A673 (cell line): Measurements from ENCODE around the gene TTC22. TPM values are rescaled to one million over a fixed set of nuclear protein-coding genes. Genes with fewer than 3 reads are reported as not detected.

Source experiments
- BruUV-seq: library from RNA; stranded (reverse); fragments of 400-500 nt; replicated peaks from 2 replicates; lab custom pipeline; 2021; lab: Mats Ljungman, UMichigan
- CTCF ChIA-PET: fragments of 300-600 bp; sonication (Branson Sonifier 250); formaldehyde crosslinking; loops from one replicate; lab custom pipeline; 2022; ENCODE audit warnings: antibody characterized with exemption; lab: Charles Lee
- POLR2A ChIA-PET: fragments of 300-600 bp; sonication (Branson Sonifier 250); formaldehyde crosslinking; loops from one replicate; lab custom pipeline; 2022; ENCODE audit warnings: antibody characterized with exemption; ENCODE audit not compliant: low non-redundant PET; lab: Charles Lee
- DNase-seq: peaks from one replicate; pipeline ENCODE4 v3.0.0-alpha.2; 2015; ENCODE audit warnings: low spot score
- H3K27ac ChIP-seq: fragments of 200-600 bp; sonication (generic); 2 replicates; pipeline ENCODE4 v1.5.1; 2016; ENCODE audit warnings: mixed run types, low read depth, mild to moderate bottlenecking, mixed read lengths, antibody characterized with exemption, low read length; ENCODE audit not compliant: poor library complexity, severe bottlenecking
- H3K27me3 ChIP-seq: fragments of 200-600 bp; sonication (generic); replicated peaks from 2 replicates; pipeline ENCODE4 v1.6.1; 2017; ENCODE audit warnings: mixed run types, low read depth, mild to moderate bottlenecking, mixed read lengths, antibody characterized with exemption, low read length; ENCODE audit not compliant: insufficient read depth, poor library complexity
- H3K36me3 ChIP-seq: fragments of 200-600 bp; sonication (generic); 2 replicates; pipeline ENCODE4 v1.6.1; 2016; ENCODE audit warnings: mixed run types, mild to moderate bottlenecking, mixed read lengths, antibody characterized with exemption, low read length; ENCODE audit not compliant: insufficient read depth, poor library complexity, severe bottlenecking
- H3K4me1 ChIP-seq: fragments of 200-600 bp; sonication (generic); 2 replicates; pipeline ENCODE4 v1.6.1; 2017; ENCODE audit warnings: mixed run types, mild to moderate bottlenecking, mixed read lengths, antibody characterized with exemption, low read length; ENCODE audit not compliant: insufficient read depth, poor library complexity, severe bottlenecking
- H3K4me3 ChIP-seq: fragments of 200-600 bp; sonication (generic); 2 replicates; pipeline ENCODE4 v1.5.1; 2016; ENCODE audit warnings: low read depth, mixed run types, mild to moderate bottlenecking, mixed read lengths, low read length; ENCODE audit not compliant: poor library complexity, severe bottlenecking
- H3K9me3 ChIP-seq: fragments of 200-600 bp; sonication (generic); 2 replicates; pipeline ENCODE4 v1.6.1; 2016; ENCODE audit warnings: mixed run types, low read depth, mild to moderate bottlenecking, mixed read lengths, antibody characterized with exemption, low read length; ENCODE audit not compliant: poor library complexity, severe bottlenecking
- EZH2 ChIP-seq: fragments of 200-600 bp; sonication (generic); IDR thresholded peaks from 2 replicates; pipeline ENCODE4 v1.6.1; 2017; ENCODE audit warnings: borderline replicate concordance, low read depth, mild to moderate bottlenecking, mixed read lengths, antibody characterized with exemption, low read length; ENCODE audit not compliant: poor library complexity, severe bottlenecking
- intact Hi-C: fragments of 100-400 bp; cut with micrococcal nuclease; formaldehyde crosslinking; loops from one replicate; pipeline ENCODE4 v1.10.0; 2022; ENCODE audit not compliant: unreplicated experiment
- total RNA-seq: library from RNA; stranded (reverse); gene quantifications from 2 replicates; pipeline ENCODE4 v1.2.3, GENCODE V29; 2021
- TF ChIP-seq, protein P1 (sequence below): fragments of 300-800, 200-600 bp; sonication (generic); conservative IDR thresholded peaks from 2 replicates; pipeline ENCODE4 v1.5.1; 2017; ENCODE audit warnings: low read depth, mild to moderate bottlenecking, antibody characterized with exemption, low read length, moderate library complexity, mixed read lengths

The TTC22 gene
- total RNA-seq, 1 experiment from 2014 or later: not detected

GRCh38 chr1:54772951-54773350 lies 28.2 kb downstream of the TTC22 start:
- ChIA-PET CTCF (no interaction called here), POLR2A (no interaction called here)
- Histone ChIP-seq H3K4me1 (peaks cover 11% of the 10 kb centered on the region), H3K27me3 (no peaks in the 10 kb centered on the region), H3K27ac (no peak overlapping the region), H3K4me3 (no peak overlapping the region), H3K9me3 (no peaks in the 10 kb centered on the region), H3K36me3 (no peaks in the 10 kb centered on the region)
- TF ChIP-seq, protein P1, sequence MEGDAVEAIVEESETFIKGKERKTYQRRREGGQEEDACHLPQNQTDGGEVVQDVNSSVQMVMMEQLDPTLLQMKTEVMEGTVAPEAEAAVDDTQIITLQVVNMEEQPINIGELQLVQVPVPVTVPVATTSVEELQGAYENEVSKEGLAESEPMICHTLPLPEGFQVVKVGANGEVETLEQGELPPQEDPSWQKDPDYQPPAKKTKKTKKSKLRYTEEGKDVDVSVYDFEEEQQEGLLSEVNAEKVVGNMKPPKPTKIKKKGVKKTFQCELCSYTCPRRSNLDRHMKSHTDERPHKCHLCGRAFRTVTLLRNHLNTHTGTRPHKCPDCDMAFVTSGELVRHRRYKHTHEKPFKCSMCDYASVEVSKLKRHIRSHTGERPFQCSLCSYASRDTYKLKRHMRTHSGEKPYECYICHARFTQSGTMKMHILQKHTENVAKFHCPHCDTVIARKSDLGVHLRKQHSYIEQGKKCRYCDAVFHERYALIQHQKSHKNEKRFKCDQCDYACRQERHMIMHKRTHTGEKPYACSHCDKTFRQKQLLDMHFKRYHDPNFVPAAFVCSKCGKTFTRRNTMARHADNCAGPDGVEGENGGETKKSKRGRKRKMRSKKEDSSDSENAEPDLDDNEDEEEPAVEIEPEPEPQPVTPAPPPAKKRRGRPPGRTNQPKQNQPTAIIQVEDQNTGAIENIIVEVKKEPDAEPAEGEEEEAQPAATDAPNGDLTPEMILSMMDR: no peak
- TF ChIP-seq EZH2: no peak
- no peak for DNase-seq
- intact Hi-C loops: no loop called here
- BruUV-seq: no TSS peak

DNA sequence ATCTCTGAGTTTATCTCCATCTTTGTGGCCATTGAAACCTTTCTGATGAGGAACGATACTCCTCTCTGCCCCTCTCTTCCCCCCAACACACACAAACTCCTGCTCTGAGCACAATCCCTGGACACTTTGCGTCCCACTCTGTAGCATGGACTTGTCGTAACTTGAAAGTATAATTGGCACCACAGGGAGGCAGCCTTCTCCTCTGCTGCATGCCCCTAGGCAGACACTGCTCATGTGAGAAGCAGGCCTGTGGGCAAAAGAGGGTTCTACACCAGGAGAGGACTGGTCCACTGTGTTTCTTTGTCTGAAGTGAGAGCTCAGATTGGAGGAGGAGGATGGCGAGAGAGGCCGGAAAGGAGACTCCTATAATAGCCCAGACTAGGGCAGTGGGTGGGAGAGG lies 33.0 kb downstream of the TTC22 start:
- ChIA-PET CTCF (no interaction called here), POLR2A (no interaction called here)
- TF ChIP-seq, protein P1: peak; percentile 44
- no peak for TF ChIP-seq EZH2
- no TSS peak for BruUV-seq
- peaks cover 12% of the 10 kb centered on the region for H3K4me1 ChIP-seq
- DNase-seq: peak; percentile 55
- no peaks in the 10 kb centered on the region for H3K9me3 ChIP-seq
- no peaks in the 10 kb centered on the region for H3K27me3 ChIP-seq
- H3K36me3 ChIP-seq: no peaks in the 10 kb centered on the region
- H3K27ac ChIP-seq: no peak overlapping the region
- intact Hi-C loops: no loop called here
- H3K4me3 ChIP-seq: no peak overlapping the region

- H3K4me1 ChIP-seq: peaks cover 12% of the 10 kb centered on the region
- TF ChIP-seq EZH2: no peak
- TF ChIP-seq, protein P1: no peak
- no peak overlapping the region for H3K4me3 ChIP-seq
- CTCF ChIA-PET: no interaction called here
- no peak overlapping the region for H3K27ac ChIP-seq
- H3K27me3 ChIP-seq: no peaks in the 10 kb centered on the region
- no peaks in the 10 kb centered on the region for H3K9me3 ChIP-seq
- intact Hi-C loops: no loop called here
- DNase-seq: no peak
- no TSS peak for BruUV-seq
- POLR2A ChIA-PET: no interaction called here
- no peaks in the 10 kb centered on the region for H3K36me3 ChIP-seq
Observed at GRCh38 chr1:54767526-54767925, 33.6 kb downstream of the TTC22 start.
